NCI-H345 treated with DMSO at 0.1 percent for 48 hours (cell line): ENCODE data around the gene PNKD.
"Not testable (repeated sequence)": the region's sequence is repeated elsewhere in the genome, so short reads cannot be mapped to it uniquely, and the experiment has no call there.

Source experiments
- DNase-seq: peaks from one replicate; lab custom pipeline; 2025; ENCODE audit not compliant: unreplicated experiment; lab: John Stamatoyannopoulos, UW

PNKD gene

GRCh38 chr2:218272531-218273212 is 2.4 kb downstream of the PNKD start:
- DNase-seq, result peak; percentile 38

GRCh38 chr2:218273214-218273907 is 3.0 kb downstream of the PNKD start:
- not testable (repeated sequence) for DNase-seq

- DNase-seq, result no peak
Measured at GRCh38 chr2:218273908-218274249, 3.6 kb downstream of the PNKD start.

- DNase-seq, result no peak
Measured at GRCh38 chr2:218274586-218274985, 4.3 kb downstream of the PNKD start.

GRCh38 chr2:218275371-218276072 is 5.2 kb downstream of the PNKD start:
- no peak for DNase-seq

GRCh38 chr2:218276986-218277755 is 6.9 kb downstream of the PNKD start:
- no peak for DNase-seq

- DNase-seq, result no peak
Measured at GRCh38 chr2:218277921-218278320, 7.6 kb downstream of the PNKD start.

- DNase-seq, result no peak
Measured at GRCh38 chr2:218278531-218279360, 8.4 kb downstream of the PNKD start.

- DNase-seq, result no peak
Measured at GRCh38 chr2:218280260-218280870, 10.0 kb downstream of the PNKD start.

- no peak for DNase-seq
Measured at GRCh38 chr2:218281449-218281848, 11.1 kb downstream of the PNKD start.

- DNase-seq, result no peak
Measured at GRCh38 chr2:218282173-218282991, 12.1 kb downstream of the PNKD start.

GRCh38 chr2:218284106-218284811 is 13.9 kb downstream of the PNKD start:
- DNase-seq, result no peak

- no peak for DNase-seq
Measured at GRCh38 chr2:218285604-218286003, 15.3 kb downstream of the PNKD start.

GRCh38 chr2:218286570-218287459 is 16.5 kb downstream of the PNKD start:
- no peak for DNase-seq

GRCh38 chr2:218289639-218290315 is 19.5 kb downstream of the PNKD start:
- DNase-seq, result no peak

- DNase-seq, result no peak
Measured at GRCh38 chr2:218290316-218291261, 20.3 kb downstream of the PNKD start.
